Measurements from ENCODE around the gene ZNF106.

DNA sequence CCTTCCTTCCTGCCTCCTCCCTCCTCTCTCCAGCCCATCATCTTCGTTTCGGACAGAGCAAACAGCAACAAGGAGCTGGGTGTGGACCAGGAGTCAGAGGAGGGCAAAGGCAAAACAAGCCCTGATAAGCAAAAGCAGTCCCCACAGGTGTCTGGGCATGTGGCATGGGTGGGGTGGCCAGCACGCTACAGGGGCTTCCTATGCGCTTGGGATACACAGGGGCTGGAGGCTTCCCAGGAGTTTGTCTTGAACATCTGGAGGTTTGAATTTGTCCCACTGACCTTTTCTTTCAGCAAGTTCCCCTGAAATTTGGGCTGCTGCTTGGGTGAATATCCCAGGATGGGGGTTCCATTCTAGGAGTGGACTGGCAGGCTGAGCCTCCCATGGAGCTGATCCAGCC is 82.8 kb downstream of the ZNF106 start:
- no peak for TF ChIP-seq EZH2 (IDR thresholded peaks at IDR 0.05)
- no peak for TF ChIP-seq FOXP2 (optimal IDR thresholded peaks at IDR 0.05; ENCODE audit: control extremely low read depth, extremely low read length, insufficient read depth)
